ENCODE data around the gene IQSEC3.
A peak's percentile ranks its signal among the peaks of the same experiment; 100 is the strongest.

The IQSEC3 gene

GRCh38 chr12:153080-153746 is 86.6 kb downstream of the IQSEC3 start:
- peak; percentile 25 for DNase-seq (ENCODE audit: low read depth)
- no peak overlapping the region for H3K4me3 ChIP-seq (ENCODE audit: low read length)
- TF ChIP-seq CTCF (conservative IDR thresholded peaks at IDR 0.05; ENCODE audit: low read length), result peak; percentile 60

GRCh38 chr12:154058-154457 is 87.5 kb downstream of the IQSEC3 start:
- no peak overlapping the region for H3K4me3 ChIP-seq (ENCODE audit: low read length)
- TF ChIP-seq CTCF (conservative IDR thresholded peaks at IDR 0.05; ENCODE audit: low read length), result no peak
- DNase-seq (ENCODE audit: low read depth), result no peak

GRCh38 chr12:155006-155405 is 88.4 kb downstream of the IQSEC3 start:
- no peak overlapping the region for H3K4me3 ChIP-seq (ENCODE audit: low read length)
- DNase-seq (ENCODE audit: low read depth), result no peak
- no peak for TF ChIP-seq CTCF (conservative IDR thresholded peaks at IDR 0.05; ENCODE audit: low read length)

GRCh38 chr12:155646-156045 is 89.1 kb downstream of the IQSEC3 start:
- no peak for TF ChIP-seq CTCF (conservative IDR thresholded peaks at IDR 0.05; ENCODE audit: low read length)
- no peak overlapping the region for H3K4me3 ChIP-seq (ENCODE audit: low read length)
- no peak for DNase-seq (ENCODE audit: low read depth)

- no peak for TF ChIP-seq CTCF (conservative IDR thresholded peaks at IDR 0.05; ENCODE audit: low read length)
- H3K4me3 ChIP-seq (ENCODE audit: low read length), result no peak overlapping the region
- DNase-seq (ENCODE audit: low read depth), result no peak
Observed at GRCh38 chr12:156945-157344, 90.4 kb downstream of the IQSEC3 start.

GRCh38 chr12:157644-158043 is 91.1 kb downstream of the IQSEC3 start:
- DNase-seq (ENCODE audit: low read depth), result no peak

More at GRCh38 chr12:157644-158043, 91.1 kb downstream of the IQSEC3 start:
- no peak for TF ChIP-seq CTCF (conservative IDR thresholded peaks at IDR 0.05; ENCODE audit: low read length)
- no peak overlapping the region for H3K4me3 ChIP-seq (ENCODE audit: low read length)

All from AG10803 (cell line).